K562 (cell line): Measurements from ENCODE around the gene BTBD2. TPM values are rescaled to one million over a fixed set of nuclear protein-coding genes. Genes with fewer than 3 reads are reported as not detected.
A peak's percentile ranks its signal among the peaks of the same experiment; 100 is the strongest.

Source experiments
- FOS ChIP-seq: IDR thresholded peaks from 3 replicates; pipeline ENCODE4 v1.6.1; 2011; ENCODE audit not compliant: insufficient read length; ENCODE audit errors: extremely low read depth
- MAFG ChIP-seq: fragments of 450-650 bp; conservative IDR thresholded peaks from 2 replicates; pipeline ENCODE4 v1.6.1; 2016; ENCODE audit warnings: missing genetic modification characterization, missing compliant biosample characterization
- NFE2 ChIP-seq: IDR thresholded peaks from 2 replicates; pipeline ENCODE4 v1.6.1; 2014; ENCODE audit warnings: antibody characterized with exemption, low read depth
- RBBP5 ChIP-seq: fragments of 200-600 bp; sonication (generic); IDR thresholded peaks from 2 replicates; pipeline ENCODE4 v1.6.1; 2012; ENCODE audit warnings: borderline replicate concordance, mild to moderate bottlenecking, low read length, control low read depth, inconsistent platforms; ENCODE audit not compliant: insufficient read depth, poor library complexity, severe bottlenecking
- SIRT6 ChIP-seq: IDR thresholded peaks from one replicate; pipeline ENCODE4 v1.6.1; 2012; ENCODE audit warnings: low read depth, mild to moderate bottlenecking, control low read depth, inconsistent platforms, low read length, moderate library complexity
- SOX6 ChIP-seq: fragments of 450-650 bp; IDR thresholded peaks from 2 replicates; pipeline ENCODE4 v1.6.1; 2014; ENCODE audit warnings: mild to moderate bottlenecking
- ZBTB12 ChIP-seq: fragments of 250-450 bp; sonication (Bioruptor Pico); IDR thresholded peaks from 2 replicates; pipeline ENCODE4 v1.4.0; 2020
- ZBTB49 ChIP-seq: sonication (generic); formaldehyde crosslinking; IDR thresholded peaks from 2 replicates; pipeline ENCODE4 v1.8.0; 2022; ENCODE audit warnings: missing genetic modification reagents, mild to moderate bottlenecking, borderline replicate concordance
- ZC3H11A ChIP-seq: IDR thresholded peaks from 2 replicates; pipeline ENCODE4 v1.6.1; 2012; ENCODE audit warnings: low read depth, low read length, improper control_type of control experiment
- ZEB2 ChIP-seq: fragments of 450-650 bp; IDR thresholded peaks from 2 replicates; pipeline ENCODE4 v1.6.1; 2016
- ZNF165 ChIP-seq: fragments of 250-450 bp; sonication (Bioruptor Pico); IDR thresholded peaks from 2 replicates; pipeline ENCODE4 v1.4.0; 2020; ENCODE audit warnings: borderline replicate concordance
- ZNF212 ChIP-seq: fragments of 450-650 bp; formaldehyde crosslinking; IDR thresholded peaks from 2 replicates; pipeline ENCODE4 v1.4.0; 2020; ENCODE audit warnings: mild to moderate bottlenecking
- ZNF3 ChIP-seq: fragments of 250-450 bp; sonication (Bioruptor Pico); IDR thresholded peaks from 2 replicates; pipeline ENCODE4 v1.5.0; 2021; ENCODE audit warnings: mild to moderate bottlenecking, moderate library complexity
- ZNF717 ChIP-seq: fragments of 250-450 bp; sonication (Bioruptor Pico); IDR thresholded peaks from 2 replicates; pipeline ENCODE4 v1.5.0; 2021
- polyA plus RNA-seq, 8 experiments: library from polyadenylated mRNA; depleted of rRNA in 4 of 8; stranded (reverse) in 5 of 8; unstranded in 3 of 8; fragments of >200 nt; fragmentation: Nextera tagmentation in 2 of 8; fragmentation: Illumina TruSeq in 1 of 8; extraction: Ambion mirVana in 2 of 8; extraction: Trizol in 1 of 8; gene quantifications; 2 replicates each; pipeline versions ENCODE4 v1.2.1 to v1.2.3, GENCODE V29; 2011 to 2014; ENCODE audit warnings: inconsistent platforms in 1 of 8, missing spikeins in 1 of 8
- total RNA-seq, 7 experiments: library from RNA; depleted of rRNA in 6 of 7; stranded (reverse); fragments of >200 nt in 6 of 7; fragmentation: Illumina TruSeq in 2 of 7; extraction: Trizol in 2 of 7; gene quantifications; 2 replicates each; pipeline versions ENCODE4 v1.2.1 to v1.2.3, GENCODE V29; 2011 to 2021; ENCODE audit warnings: low replicate concordance in 1 of 7
- TF ChIP-seq, protein P1 (sequence below), 2 experiments: fragments of 250-450 bp in 1 of 2; fragments of 450-650 bp in 1 of 2; sonication (Bioruptor Pico) in 1 of 2; IDR thresholded peaks; 2 replicates each; pipeline versions ENCODE4 v1.6.1 to v1.8.0; 2016 to 2021; ENCODE audit warnings: mild to moderate bottlenecking in 2 of 2, moderate library complexity in 2 of 2, missing compliant biosample characterization in 1 of 2, missing genetic modification characterization in 1 of 2
- TF ChIP-seq, protein P2 (sequence below): fragments of 450-650 bp; IDR thresholded peaks from 2 replicates; pipeline ENCODE4 v1.6.1; 2016
- TF ChIP-seq, protein P3 (sequence below): sonication (generic); formaldehyde crosslinking; IDR thresholded peaks from 2 replicates; pipeline ENCODE4 v1.8.0; 2022; ENCODE audit warnings: mild to moderate bottlenecking, missing genetic modification reagents, borderline replicate concordance
- TF ChIP-seq, protein P4 (sequence below): fragments of 450-650 bp; IDR thresholded peaks from 2 replicates; pipeline ENCODE4 v1.6.1; 2016; ENCODE audit warnings: mild to moderate bottlenecking

Gene BTBD2
- total and polyA plus RNA-seq, 9 of the 15 experiments (the other 6 are each of a cell fraction or from before 2014, with no cell fraction given), result 0.10 to 15.6 (median 6.9) TPM

GRCh38 chr19:2060884-2061494 lies 45.5 kb upstream of the BTBD2 start (continued):
- TF ChIP-seq FOS (no peak), MAFG (tag) (no peak), ZNF165 (no peak), SOX6 (no peak), ZNF3 (no peak), ZNF212 (CRISPR knock-in tag) (peak; percentile 81; the same call in 1 of the 2 replicates), RBBP5 (peak; percentile 63), NFE2 (0 out of 2 replicates have a peak, but pooled peaks have one; percentile 15), ZEB2 (peak; percentile 27; the same call in 1 of the 2 replicates), ZBTB12 (no peak), ZC3H11A (no peak), ZNF717 (CRISPR knock-in tag) (0 out of 2 replicates have a peak, but pooled peaks have one; percentile 38), ZBTB49 (CRISPR knock-in tag) (no peak), SIRT6 (no peak)
- TF ChIP-seq, protein P1, sequence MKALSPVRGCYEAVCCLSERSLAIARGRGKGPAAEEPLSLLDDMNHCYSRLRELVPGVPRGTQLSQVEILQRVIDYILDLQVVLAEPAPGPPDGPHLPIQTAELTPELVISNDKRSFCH (CRISPR knock-in tag; IDR thresholded peaks at IDR 0.05), result no peak
- TF ChIP-seq, protein P1 (tag; IDR thresholded peaks at IDR 0.05), result no peak
- TF ChIP-seq, protein P2, sequence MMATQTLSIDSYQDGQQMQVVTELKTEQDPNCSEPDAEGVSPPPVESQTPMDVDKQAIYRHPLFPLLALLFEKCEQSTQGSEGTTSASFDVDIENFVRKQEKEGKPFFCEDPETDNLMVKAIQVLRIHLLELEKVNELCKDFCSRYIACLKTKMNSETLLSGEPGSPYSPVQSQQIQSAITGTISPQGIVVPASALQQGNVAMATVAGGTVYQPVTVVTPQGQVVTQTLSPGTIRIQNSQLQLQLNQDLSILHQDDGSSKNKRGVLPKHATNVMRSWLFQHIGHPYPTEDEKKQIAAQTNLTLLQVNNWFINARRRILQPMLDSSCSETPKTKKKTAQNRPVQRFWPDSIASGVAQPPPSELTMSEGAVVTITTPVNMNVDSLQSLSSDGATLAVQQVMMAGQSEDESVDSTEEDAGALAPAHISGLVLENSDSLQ, result no peak
- TF ChIP-seq, protein P3, sequence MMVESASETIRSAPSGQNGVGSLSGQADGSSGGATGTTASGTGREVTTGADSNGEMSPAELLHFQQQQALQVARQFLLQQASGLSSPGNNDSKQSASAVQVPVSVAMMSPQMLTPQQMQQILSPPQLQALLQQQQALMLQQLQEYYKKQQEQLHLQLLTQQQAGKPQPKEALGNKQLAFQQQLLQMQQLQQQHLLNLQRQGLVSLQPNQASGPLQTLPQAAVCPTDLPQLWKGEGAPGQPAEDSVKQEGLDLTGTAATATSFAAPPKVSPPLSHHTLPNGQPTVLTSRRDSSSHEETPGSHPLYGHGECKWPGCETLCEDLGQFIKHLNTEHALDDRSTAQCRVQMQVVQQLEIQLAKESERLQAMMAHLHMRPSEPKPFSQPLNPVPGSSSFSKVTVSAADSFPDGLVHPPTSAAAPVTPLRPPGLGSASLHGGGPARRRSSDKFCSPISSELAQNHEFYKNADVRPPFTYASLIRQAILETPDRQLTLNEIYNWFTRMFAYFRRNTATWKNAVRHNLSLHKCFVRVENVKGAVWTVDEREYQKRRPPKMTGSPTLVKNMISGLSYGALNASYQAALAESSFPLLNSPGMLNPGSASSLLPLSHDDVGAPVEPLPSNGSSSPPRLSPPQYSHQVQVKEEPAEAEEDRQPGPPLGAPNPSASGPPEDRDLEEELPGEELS (CRISPR knock-in tag), result no peak
- TF ChIP-seq, protein P4, sequence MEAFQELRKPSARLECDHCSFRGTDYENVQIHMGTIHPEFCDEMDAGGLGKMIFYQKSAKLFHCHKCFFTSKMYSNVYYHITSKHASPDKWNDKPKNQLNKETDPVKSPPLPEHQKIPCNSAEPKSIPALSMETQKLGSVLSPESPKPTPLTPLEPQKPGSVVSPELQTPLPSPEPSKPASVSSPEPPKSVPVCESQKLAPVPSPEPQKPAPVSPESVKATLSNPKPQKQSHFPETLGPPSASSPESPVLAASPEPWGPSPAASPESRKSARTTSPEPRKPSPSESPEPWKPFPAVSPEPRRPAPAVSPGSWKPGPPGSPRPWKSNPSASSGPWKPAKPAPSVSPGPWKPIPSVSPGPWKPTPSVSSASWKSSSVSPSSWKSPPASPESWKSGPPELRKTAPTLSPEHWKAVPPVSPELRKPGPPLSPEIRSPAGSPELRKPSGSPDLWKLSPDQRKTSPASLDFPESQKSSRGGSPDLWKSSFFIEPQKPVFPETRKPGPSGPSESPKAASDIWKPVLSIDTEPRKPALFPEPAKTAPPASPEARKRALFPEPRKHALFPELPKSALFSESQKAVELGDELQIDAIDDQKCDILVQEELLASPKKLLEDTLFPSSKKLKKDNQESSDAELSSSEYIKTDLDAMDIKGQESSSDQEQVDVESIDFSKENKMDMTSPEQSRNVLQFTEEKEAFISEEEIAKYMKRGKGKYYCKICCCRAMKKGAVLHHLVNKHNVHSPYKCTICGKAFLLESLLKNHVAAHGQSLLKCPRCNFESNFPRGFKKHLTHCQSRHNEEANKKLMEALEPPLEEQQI, result no peak
